Neutrophil (primary cell): ENCODE results near the gene VEZT.

Source experiments
- H3K27ac ChIP-seq: fragments of 200-600 bp; sonication (generic); 2 replicates; pipeline ENCODE4 v1.5.1; 2016; ENCODE audit warnings: mild to moderate bottlenecking, moderate library complexity
- H3K27me3 ChIP-seq: fragments of 200-600 bp; sonication (generic); 2 replicates; pipeline ENCODE4 v1.6.0; 2016; ENCODE audit warnings: mild to moderate bottlenecking
- H3K36me3 ChIP-seq: fragments of 200-600 bp; sonication (generic); 2 replicates; pipeline ENCODE4 v1.5.1; 2017
- H3K4me1 ChIP-seq, 2 experiments: fragments of 200-600 bp in 1 of 2; sonication (generic) in 1 of 2; 1 replicate in 1 of 2; 2 replicates in 1 of 2; pipeline versions ENCODE4 v1.5.1 to v1.6.1; 2013 to 2016; ENCODE audit warnings: low read depth in 1 of 2, low read length in 1 of 2, mild to moderate bottlenecking in 1 of 2, moderate library complexity in 1 of 2; ENCODE audit not compliant: control insufficient read depth in 1 of 2, insufficient read depth in 1 of 2
- H3K4me3 ChIP-seq, 2 experiments: fragments of 200-600 bp in 1 of 2; sonication (generic) in 1 of 2; 1 replicate in 1 of 2; 2 replicates in 1 of 2; pipeline ENCODE4 v1.5.1; 2013 to 2016; ENCODE audit warnings: low read depth in 1 of 2, low read length in 1 of 2, mild to moderate bottlenecking in 1 of 2, moderate library complexity in 1 of 2
- H3K9me3 ChIP-seq: fragments of 200-600 bp; sonication (generic); 2 replicates; pipeline ENCODE4 v1.5.1; 2016
- CTCF ChIP-seq: fragments of 200-600 bp; sonication (generic); IDR thresholded peaks from 2 replicates; pipeline ENCODE4 v1.5.1; 2016; ENCODE audit warnings: antibody characterized with exemption

VEZT gene

DNA sequence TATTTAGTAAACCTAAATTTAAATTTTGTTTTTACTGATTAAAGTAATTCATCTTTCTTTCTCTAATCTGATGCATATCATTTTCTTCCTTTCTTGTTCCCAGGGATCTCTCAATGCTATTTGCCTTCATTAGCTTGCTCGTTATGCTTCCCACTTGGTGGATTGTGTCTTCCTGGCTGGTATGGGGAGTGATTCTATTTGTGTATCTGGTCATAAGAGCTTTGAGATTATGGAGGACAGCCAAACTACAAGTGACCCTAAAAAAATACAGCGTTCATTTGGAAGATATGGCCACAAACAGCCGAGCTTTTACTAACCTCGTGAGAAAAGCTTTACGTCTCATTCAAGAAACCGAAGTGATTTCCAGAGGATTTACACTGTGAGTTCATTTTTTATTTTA lies 48.6 kb downstream of the VEZT start:
- no peaks in the 10 kb centered on the region for H3K27me3 ChIP-seq
- H3K27ac ChIP-seq = no peak overlapping the region
- H3K4me3 ChIP-seq = no peak overlapping the region
- H3K36me3 ChIP-seq = peaks cover 18% of the 10 kb centered on the region
- no peak for TF ChIP-seq CTCF
- H3K4me1 ChIP-seq = peaks cover 0 to 3% of the 10 kb centered on the region in 2 experiments
- H3K9me3 ChIP-seq = no peaks in the 10 kb centered on the region

- Histone ChIP-seq H3K4me3 (no peak overlapping the region), H3K27ac (no peak overlapping the region), H3K36me3 (peaks cover 12% of the 10 kb centered on the region), H3K9me3 (no peaks in the 10 kb centered on the region), H3K4me1 (no peaks in the 10 kb centered on the region), H3K27me3 (no peaks in the 10 kb centered on the region)
- no peak for TF ChIP-seq CTCF
Observed at GRCh38 chr12:95269892-95270291, 52.3 kb downstream of the VEZT start.

- H3K27ac ChIP-seq = no peak overlapping the region
- H3K9me3 ChIP-seq = no peaks in the 10 kb centered on the region
- no peaks in the 10 kb centered on the region for H3K27me3 ChIP-seq
- no peak for TF ChIP-seq CTCF
- no peak overlapping the region for H3K4me3 ChIP-seq
- no peaks in the 10 kb centered on the region for H3K4me1 ChIP-seq
- peaks cover 12% of the 10 kb centered on the region for H3K36me3 ChIP-seq
Observed at GRCh38 chr12:95271465-95271864, 53.9 kb downstream of the VEZT start.

GRCh38 chr12:95277139-95277538 lies 59.5 kb downstream of the VEZT start:
- H3K4me1 ChIP-seq = no peaks in the 10 kb centered on the region

DNA sequence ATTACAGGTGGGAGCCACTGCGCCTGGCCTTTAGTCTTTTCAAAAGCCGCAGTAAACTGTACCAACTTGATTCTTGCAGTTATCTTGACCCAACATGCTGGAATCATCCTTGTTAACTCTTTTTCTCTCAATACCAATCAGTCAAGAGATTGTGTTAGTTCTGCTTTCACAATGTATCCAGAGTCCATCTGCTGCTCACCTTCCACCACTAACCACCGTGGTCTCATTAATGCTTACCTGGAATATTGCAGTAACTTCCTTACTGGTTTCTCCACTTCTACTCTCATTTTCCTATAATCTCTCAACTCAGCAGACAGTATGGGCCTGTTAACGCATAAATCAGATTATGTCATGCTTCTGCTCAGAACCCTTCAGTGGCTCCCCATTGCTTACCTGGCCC lies 62.2 kb downstream of the VEZT start:
- Histone ChIP-seq H3K27me3 (no peaks in the 10 kb centered on the region), H3K27ac (no peak overlapping the region), H3K9me3 (no peaks in the 10 kb centered on the region), H3K4me3 (no peak overlapping the region), H3K36me3 (peaks cover 16% of the 10 kb centered on the region), H3K4me1 (no peaks in the 10 kb centered on the region)
- no peak for TF ChIP-seq CTCF

More at GRCh38 chr12:95277139-95277538, 59.5 kb downstream of the VEZT start:
- Histone ChIP-seq H3K9me3 (no peaks in the 10 kb centered on the region), H3K27ac (no peak overlapping the region), H3K36me3 (no peaks in the 10 kb centered on the region), H3K4me3 (no peak overlapping the region), H3K27me3 (no peaks in the 10 kb centered on the region)
- no peak for TF ChIP-seq CTCF

DNA sequence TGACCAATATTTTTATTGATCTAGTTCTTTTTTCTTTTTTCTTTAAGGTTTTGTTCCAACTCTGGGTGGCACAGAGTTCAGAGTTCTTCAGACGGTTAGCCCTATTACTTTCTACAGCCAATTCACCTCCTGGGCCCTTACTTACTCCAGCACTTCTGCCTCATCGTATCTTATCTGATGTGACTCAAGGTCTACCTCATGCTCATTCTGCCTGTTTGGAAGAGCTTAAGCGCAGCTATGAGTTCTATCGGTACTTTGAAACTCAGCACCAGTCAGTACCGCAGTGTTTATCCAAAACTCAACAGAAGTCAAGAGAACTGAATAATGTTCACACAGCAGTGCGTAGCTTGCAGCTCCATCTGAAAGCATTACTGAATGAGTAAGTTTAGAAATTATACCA lies 64.7 kb downstream of the VEZT start:
- Histone ChIP-seq H3K27me3 (no peaks in the 10 kb centered on the region), H3K36me3 (peaks cover 16% of the 10 kb centered on the region), H3K4me3 (no peak overlapping the region), H3K27ac (no peak overlapping the region), H3K9me3 (no peaks in the 10 kb centered on the region), H3K4me1 (no peaks in the 10 kb centered on the region)
- TF ChIP-seq CTCF = no peak
